CD4-positive, alpha-beta T cell (primary cell): Measurements from ENCODE around the gene ZBTB17. TPM values are rescaled to one million over a fixed set of nuclear protein-coding genes. Genes with fewer than 3 reads are reported as not detected.

Source experiments
- ATAC-seq: fragments of 200-7000 bp; cut with Tn5 transposase; one replicate; pipeline ENCODE4 v1.10.0; 2022; ENCODE audit warnings: mild to moderate bottlenecking; ENCODE audit not compliant: poor library complexity
- CTCF ChIA-PET: fragments of 350-600 bp; sonication (Branson Sonifier 250); formaldehyde crosslinking; loops from one replicate; lab custom pipeline; 2021; ENCODE audit warnings: antibody characterized with exemption, inconsistent platforms; lab: Charles Lee
- POLR2A ChIA-PET: fragments of 350-600 bp; sonication (Branson Sonifier 250); formaldehyde crosslinking; loops from one replicate; lab custom pipeline; 2021; ENCODE audit warnings: antibody characterized with exemption, inconsistent platforms; lab: Charles Lee
- DNase-seq, 14 experiments: peaks; one replicate each; pipeline ENCODE4 v3.0.0-alpha.2; 2013 to 2020; ENCODE audit warnings: mixed read lengths in 2 of 14
- H3K27ac ChIP-seq, 2 donors: one replicate each; pipeline versions ENCODE4 v1.5.1 to v1.7.0; 2013; ENCODE audit warnings: low read length in 2 of 2, low read depth in 1 of 2, mild to moderate bottlenecking in 1 of 2
- H3K27me3 ChIP-seq, 2 experiments: 1 replicate in 1 of 2; 2 replicates in 1 of 2; pipeline versions ENCODE4 v1.6.1 to v1.7.0; 2013; ENCODE audit warnings: low read length in 2 of 2, control low read depth in 1 of 2, mild to moderate bottlenecking in 1 of 2, moderate library complexity in 1 of 2; ENCODE audit not compliant: insufficient read depth in 2 of 2, control insufficient read depth in 1 of 2
- H3K36me3 ChIP-seq: one replicate; pipeline ENCODE4 v1.6.1; 2013; ENCODE audit warnings: low read length, control low read depth; ENCODE audit not compliant: insufficient read depth
- H3K4me1 ChIP-seq: one replicate; pipeline ENCODE4 v1.6.1; 2013; ENCODE audit warnings: low read length, control low read depth; ENCODE audit not compliant: insufficient read depth
- H3K4me3 ChIP-seq: one replicate; pipeline ENCODE4 v1.5.1; 2013; ENCODE audit warnings: mild to moderate bottlenecking, low read length, moderate library complexity
- H3K9me3 ChIP-seq, 2 experiments: 1 replicate in 1 of 2; 2 replicates in 1 of 2; pipeline versions ENCODE4 v1.6.1 to v1.7.0; 2013; ENCODE audit warnings: low read length in 2 of 2, mild to moderate bottlenecking in 2 of 2, control low read depth in 1 of 2, moderate library complexity in 1 of 2; ENCODE audit not compliant: control insufficient read depth in 1 of 2, insufficient read depth in 1 of 2
- H3K27ac Mint-ChIP-seq: one replicate; pipeline ENCODE4 v1.8.0; 2020; ENCODE audit warnings: mixed read lengths
- H3K27me3 Mint-ChIP-seq: one replicate; pipeline ENCODE4 v1.8.0; 2021; ENCODE audit warnings: mixed read lengths
- H3K36me3 Mint-ChIP-seq: one replicate; pipeline ENCODE4 v1.8.0; 2021; ENCODE audit warnings: low read depth, mixed read lengths
- H3K4me1 Mint-ChIP-seq: one replicate; pipeline ENCODE4 v1.8.0; 2021; ENCODE audit warnings: low read depth, mixed read lengths
- H3K4me3 Mint-ChIP-seq: one replicate; pipeline ENCODE4 v1.8.0; 2020; ENCODE audit warnings: mild to moderate bottlenecking, mixed read lengths
- H3K9me3 Mint-ChIP-seq: one replicate; pipeline ENCODE4 v1.8.0; 2020; ENCODE audit warnings: mixed read lengths
- intact Hi-C, 2 experiments: fragments of 100-400 bp; cut with DNase I in 1 of 2; cut with micrococcal nuclease in 1 of 2; formaldehyde crosslinking; loops; one replicate each; pipeline versions ENCODE4 v1.15.1 to v1.9.0; 2023 to 2025; cut with DNase I, micrococcal nuclease
- total RNA-seq, 174 experiments: library from RNA in 2 of 174; stranded (reverse) in 2 of 174; gene quantifications; one replicate each; pipeline ENCODE4 v1.2.3 and lab custom pipeline; 2021 to 2026
- TF ChIP-seq, protein P1 (sequence below): fragments of 200-600 bp; IDR thresholded peaks from one replicate; pipeline ENCODE4 v1.8.0; 2022; ENCODE audit warnings: antibody characterized with exemption, mild to moderate bottlenecking

The ZBTB17 gene
- total RNA-seq, 2 experiments from 2014 or later = 70.2 to 78.1 TPM

DNA sequence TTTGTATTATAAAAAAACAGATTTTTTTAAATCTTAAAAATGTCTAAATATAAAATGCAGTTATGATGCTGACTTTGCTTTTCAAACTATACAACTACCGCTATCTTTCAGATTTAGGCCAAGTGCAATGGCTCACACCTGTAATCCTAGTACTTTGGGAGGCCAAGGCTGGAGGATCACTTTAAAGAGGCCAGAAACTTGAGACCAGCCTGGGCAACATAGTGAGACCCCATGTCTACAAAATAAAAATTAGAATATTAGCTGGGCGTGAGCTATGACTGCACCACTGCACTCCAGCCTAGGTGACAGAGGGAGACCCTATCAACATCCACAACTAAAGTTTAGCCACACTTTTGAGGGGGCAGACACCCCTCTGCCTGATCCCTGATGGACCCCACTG lies 20.3 kb downstream of the ZBTB17 start:
- Histone ChIP-seq H3K27me3 (no peaks in the 10 kb centered on the region), H3K4me3 (no peak overlapping the region), H3K4me1 (peaks cover 62% of the 10 kb centered on the region), H3K36me3 (peaks cover 26% of the 10 kb centered on the region), H3K9me3 (no peaks in the 10 kb centered on the region), H3K27ac (no peak overlapping the region)
- TF ChIP-seq, protein P1, sequence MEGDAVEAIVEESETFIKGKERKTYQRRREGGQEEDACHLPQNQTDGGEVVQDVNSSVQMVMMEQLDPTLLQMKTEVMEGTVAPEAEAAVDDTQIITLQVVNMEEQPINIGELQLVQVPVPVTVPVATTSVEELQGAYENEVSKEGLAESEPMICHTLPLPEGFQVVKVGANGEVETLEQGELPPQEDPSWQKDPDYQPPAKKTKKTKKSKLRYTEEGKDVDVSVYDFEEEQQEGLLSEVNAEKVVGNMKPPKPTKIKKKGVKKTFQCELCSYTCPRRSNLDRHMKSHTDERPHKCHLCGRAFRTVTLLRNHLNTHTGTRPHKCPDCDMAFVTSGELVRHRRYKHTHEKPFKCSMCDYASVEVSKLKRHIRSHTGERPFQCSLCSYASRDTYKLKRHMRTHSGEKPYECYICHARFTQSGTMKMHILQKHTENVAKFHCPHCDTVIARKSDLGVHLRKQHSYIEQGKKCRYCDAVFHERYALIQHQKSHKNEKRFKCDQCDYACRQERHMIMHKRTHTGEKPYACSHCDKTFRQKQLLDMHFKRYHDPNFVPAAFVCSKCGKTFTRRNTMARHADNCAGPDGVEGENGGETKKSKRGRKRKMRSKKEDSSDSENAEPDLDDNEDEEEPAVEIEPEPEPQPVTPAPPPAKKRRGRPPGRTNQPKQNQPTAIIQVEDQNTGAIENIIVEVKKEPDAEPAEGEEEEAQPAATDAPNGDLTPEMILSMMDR = no peak
- Mint-ChIP-seq H3K4me1 (peaks cover 87% of the 10 kb centered on the region), H3K9me3 (no peaks in the 10 kb centered on the region), H3K36me3 (peaks cover 24% of the 10 kb centered on the region), H3K4me3 (no peak overlapping the region), H3K27ac (peak overlapping the region; percentile 52), H3K27me3 (no peaks in the 10 kb centered on the region)
- ATAC-seq (no peak), DNase-seq (no peak)
- POLR2A ChIA-PET = interaction anchor here (1.1 kb wide), 1 partner anchor 20 kb away, joined by 3 read pairs; the partner anchor contains the start of gene ZBTB17
- CTCF ChIA-PET = interaction anchor here (0.6 kb wide), 1 partner anchor 143 kb away, joined by 3 read pairs; no protein-coding TSS in a partner anchor
- intact Hi-C loops = loop anchor here in 1 of 2 experiments (5.0 kb wide), 1 partner anchor 38 kb away; no protein-coding TSS in a partner anchor

DNA sequence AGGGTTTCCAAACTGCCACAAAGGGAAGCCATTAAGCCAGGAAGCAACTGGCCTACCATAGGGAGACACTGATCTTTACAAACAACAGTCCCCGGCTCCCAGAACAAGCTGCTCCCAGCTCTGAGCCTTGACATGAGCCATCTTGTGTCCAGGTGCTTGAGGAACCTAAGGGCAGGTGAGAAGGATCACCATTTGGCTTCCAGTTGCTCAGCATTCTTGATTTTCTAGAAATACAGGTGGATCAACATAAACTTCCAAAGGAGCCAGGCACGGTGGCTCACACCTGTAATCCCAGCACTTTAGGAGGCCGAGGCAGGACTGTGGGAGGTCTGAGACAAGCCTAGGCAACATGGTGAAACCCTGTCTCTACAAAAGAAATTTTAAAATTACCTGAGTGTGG lies 21.6 kb downstream of the ZBTB17 start:
- Histone ChIP-seq H3K27ac (peak overlapping the region in 1 of 2 donors; percentile 17), H3K9me3 (no peaks in the 10 kb centered on the region), H3K4me3 (no peak overlapping the region), H3K27me3 (no peaks in the 10 kb centered on the region), H3K36me3 (peaks cover 24% of the 10 kb centered on the region), H3K4me1 (peaks cover 72% of the 10 kb centered on the region)
- Mint-ChIP-seq H3K4me1 (peaks cover 90% of the 10 kb centered on the region), H3K36me3 (peaks cover 28% of the 10 kb centered on the region), H3K4me3 (no peak overlapping the region), H3K27me3 (no peaks in the 10 kb centered on the region), H3K9me3 (no peaks in the 10 kb centered on the region), H3K27ac (peak overlapping the region; percentile 71)
- no peak for ATAC-seq
- intact Hi-C loops = no loop called here
- TF ChIP-seq, protein P1 = no peak
- POLR2A ChIA-PET = no interaction called here
- no peak for DNase-seq
- CTCF ChIA-PET = no interaction called here

DNA sequence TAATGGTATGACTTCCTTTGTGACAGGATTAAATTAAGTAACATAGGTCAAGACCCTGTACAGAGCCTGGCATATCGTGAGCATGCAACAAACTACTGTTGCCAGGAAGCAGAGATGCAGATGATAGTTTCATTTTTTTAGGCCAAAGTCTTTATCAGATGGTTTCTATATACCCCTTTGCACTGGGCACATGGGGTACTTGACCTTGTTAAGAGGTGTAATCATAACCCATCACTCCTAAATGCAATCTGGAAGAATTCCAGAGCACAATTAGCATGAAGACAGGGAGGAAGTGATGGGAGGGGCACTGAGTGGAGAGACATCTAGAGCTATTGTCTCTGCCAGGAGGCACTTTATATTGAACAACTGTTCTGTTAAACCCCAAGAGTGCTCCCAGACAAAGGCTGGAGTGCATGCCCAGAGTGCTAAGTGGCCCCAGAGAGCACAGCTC lies 22.1 kb downstream of the ZBTB17 start:
- Mint-ChIP-seq H3K36me3 (peaks cover 33% of the 10 kb centered on the region), H3K9me3 (no peaks in the 10 kb centered on the region), H3K4me3 (no peak overlapping the region), H3K4me1 (peaks cover 90% of the 10 kb centered on the region), H3K27me3 (no peaks in the 10 kb centered on the region), H3K27ac (peak overlapping the region; percentile 71)
- TF ChIP-seq, protein P1 = no peak
- H3K27me3 ChIP-seq = no peaks in the 10 kb centered on the region
- POLR2A ChIA-PET = no interaction called here
- DNase-seq = no peak
- ATAC-seq = no peak
- H3K36me3 ChIP-seq = peaks cover 22% of the 10 kb centered on the region
- no peaks in the 10 kb centered on the region for H3K9me3 ChIP-seq
- no peak overlapping the region for H3K27ac ChIP-seq
- CTCF ChIA-PET = no interaction called here
- peaks cover 76% of the 10 kb centered on the region for H3K4me1 ChIP-seq
- intact Hi-C loops = loop anchor here in 1 of 2 experiments (2.0 kb wide), 1 partner anchor 21 kb away; no protein-coding TSS in a partner anchor
- no peak overlapping the region for H3K4me3 ChIP-seq
